Esophagus muscularis mucosa (tissue), 3 donors: ENCODE results near the gene VWA5B2.

Experiments used
- POLR2AphosphoS5 ChIP-seq, 2 donors: sonication (generic); formaldehyde crosslinking; IDR thresholded peaks; one replicate each; pipeline ENCODE4 v1.6.1; 2017; ENCODE audit warnings: antibody characterized with exemption in 2 of 2
- TF ChIP-seq, protein P1 (sequence below), 3 experiments: fragments of 200-600 bp in 2 of 3; fragments of 450-650 bp in 1 of 3; sonication (generic) in 2 of 3; IDR thresholded peaks; one replicate each; pipeline ENCODE4 v1.5.1; 2017 to 2019; ENCODE audit warnings: antibody characterized with exemption in 3 of 3, mild to moderate bottlenecking in 2 of 3, moderate library complexity in 1 of 3

DNA sequence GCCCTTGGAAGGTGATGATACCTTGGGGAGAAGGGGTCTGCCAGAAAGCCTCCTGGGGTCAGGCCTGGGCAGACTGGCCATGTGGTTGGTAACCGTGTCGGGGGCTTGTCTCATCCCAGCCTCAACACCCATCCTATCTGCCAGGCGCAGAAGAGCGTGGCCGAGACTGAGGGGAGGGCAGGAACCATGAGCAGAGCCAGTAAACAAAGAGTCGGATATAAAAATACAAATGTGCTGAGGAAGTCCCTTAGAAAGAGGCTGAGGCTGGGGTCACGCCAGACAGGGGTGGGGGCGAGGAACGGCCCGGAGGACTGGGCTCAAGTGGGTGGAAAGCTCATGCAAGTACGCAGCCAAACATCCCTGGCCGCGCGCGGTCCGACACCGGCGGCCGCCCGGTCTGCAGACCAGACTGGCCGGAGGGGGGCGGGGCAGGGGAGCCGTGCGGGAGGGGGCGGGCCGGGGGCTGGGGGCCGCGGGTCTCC lies 30.1 kb downstream of the VWA5B2 start:
- TF ChIP-seq, protein P1, sequence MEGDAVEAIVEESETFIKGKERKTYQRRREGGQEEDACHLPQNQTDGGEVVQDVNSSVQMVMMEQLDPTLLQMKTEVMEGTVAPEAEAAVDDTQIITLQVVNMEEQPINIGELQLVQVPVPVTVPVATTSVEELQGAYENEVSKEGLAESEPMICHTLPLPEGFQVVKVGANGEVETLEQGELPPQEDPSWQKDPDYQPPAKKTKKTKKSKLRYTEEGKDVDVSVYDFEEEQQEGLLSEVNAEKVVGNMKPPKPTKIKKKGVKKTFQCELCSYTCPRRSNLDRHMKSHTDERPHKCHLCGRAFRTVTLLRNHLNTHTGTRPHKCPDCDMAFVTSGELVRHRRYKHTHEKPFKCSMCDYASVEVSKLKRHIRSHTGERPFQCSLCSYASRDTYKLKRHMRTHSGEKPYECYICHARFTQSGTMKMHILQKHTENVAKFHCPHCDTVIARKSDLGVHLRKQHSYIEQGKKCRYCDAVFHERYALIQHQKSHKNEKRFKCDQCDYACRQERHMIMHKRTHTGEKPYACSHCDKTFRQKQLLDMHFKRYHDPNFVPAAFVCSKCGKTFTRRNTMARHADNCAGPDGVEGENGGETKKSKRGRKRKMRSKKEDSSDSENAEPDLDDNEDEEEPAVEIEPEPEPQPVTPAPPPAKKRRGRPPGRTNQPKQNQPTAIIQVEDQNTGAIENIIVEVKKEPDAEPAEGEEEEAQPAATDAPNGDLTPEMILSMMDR (IDR thresholded peaks at IDR 0.05) = no peak
- TF ChIP-seq POLR2AphosphoS5 (IDR thresholded peaks at IDR 0.05) = no peak
